Urinary bladder (tissue), 4 donors: ENCODE results near the gene SCD5. TPM values are rescaled to one million over a fixed set of nuclear protein-coding genes. Genes with fewer than 3 reads are reported as not detected.

Experiments
- DNase-seq: peaks from one replicate; pipeline ENCODE4 v3.0.0-alpha.2; 2015; ENCODE audit errors: extremely low spot score
- H3K27ac ChIP-seq: one replicate; pipeline ENCODE4 v1.5.1; 2013; ENCODE audit warnings: low read depth, mild to moderate bottlenecking, moderate library complexity
- H3K36me3 ChIP-seq: one replicate; pipeline ENCODE4 v1.6.1; 2013; ENCODE audit warnings: mild to moderate bottlenecking, moderate library complexity; ENCODE audit not compliant: insufficient read depth
- H3K4me1 ChIP-seq: one replicate; pipeline ENCODE4 v1.6.1; 2013; ENCODE audit warnings: mild to moderate bottlenecking, moderate library complexity; ENCODE audit not compliant: insufficient read depth
- H3K4me3 ChIP-seq: one replicate; pipeline ENCODE4 v1.5.1; 2013; ENCODE audit warnings: low read depth, low read length
- WGBS: extraction: QIAGEN DNeasy Blood & Tissue Kit; methylation state at CpG from one replicate; pipeline ENCODE4 v1.1.7; 2013; 5-methylcytosine and 5-hydroxymethylcytosine counted together
- polyA plus RNA-seq: library from polyadenylated mRNA; stranded (reverse); fragments of 200-250 nt; gene quantifications from one replicate; pipeline ENCODE4 v1.2.3, GENCODE V29; 2013
- small RNA-seq: library from RNA; depleted of rRNA; stranded (forward); fragments of <200 nt; gene quantifications from one replicate; pipeline ENCODE3, GENCODE V24; 2014
- total RNA-seq: library from RNA; depleted of rRNA; stranded (reverse); fragments of >200 nt; gene quantifications from one replicate; pipeline ENCODE4 v1.2.3, GENCODE V29; 2014
- donor health status: healthy with polysubstance abuse.
- donor health status: healthy.

The SCD5 gene
- total and polyA plus RNA-seq, 2 donors, result 23.3 to 26.0 TPM

GRCh38 chr4:82579932-82580331 is 218.7 kb downstream of the SCD5 start:
- Histone ChIP-seq H3K4me1 (no peaks in the 10 kb centered on the region), H3K4me3 (no peak overlapping the region), H3K36me3 (no peaks in the 10 kb centered on the region), H3K27ac (no peak overlapping the region)
- 55% methylated on average over 5 of the region's 5 CpGs for WGBS
- no peak for DNase-seq

Small RNAs within 50 kb of the gene (small RNA-seq; reads per million reads assigned to genes)
- not detected for gene MIR575

Other genes with a start within 250 kb of the SCD5 start
- gene TMEM150C, start 236.8 kb downstream of the SCD5 start, total RNA-seq, result 10.2 TPM
- 10.4 TPM for gene TMEM150C, start 236.8 kb downstream of the SCD5 start, polyA plus RNA-seq
- 522 TPM for gene SEC31A, start 92.4 kb upstream of the SCD5 start, total RNA-seq
- 109 TPM for gene SEC31A, start 92.4 kb upstream of the SCD5 start, polyA plus RNA-seq
- gene THAP9, start 101.9 kb upstream of the SCD5 start, total RNA-seq, result 30.3 TPM
- 3.4 TPM for gene THAP9, start 101.9 kb upstream of the SCD5 start, polyA plus RNA-seq
- 21.5 TPM for gene LIN54, start 212.0 kb upstream of the SCD5 start, total RNA-seq
- gene LIN54, start 212.0 kb upstream of the SCD5 start, polyA plus RNA-seq, result 5.5 TPM
- 151 TPM for gene COPS4, start 236.4 kb upstream of the SCD5 start, total RNA-seq
- 38.3 TPM for gene COPS4, start 236.4 kb upstream of the SCD5 start, polyA plus RNA-seq